DMS53 treated with DMSO at 0.1 percent for 48 hours (cell line): ENCODE results near the gene FARS2.

Source experiments
- DNase-seq: peaks from one replicate; lab custom pipeline; 2025; ENCODE audit not compliant: unreplicated experiment; lab: John Stamatoyannopoulos, UW

The FARS2 gene

GRCh38 chr6:5565971-5566370 lies 304.7 kb downstream of the FARS2 start:
- DNase-seq: no peak

GRCh38 chr6:5566718-5567117 lies 305.4 kb downstream of the FARS2 start:
- DNase-seq: no peak

- DNase-seq: no peak
Observed at GRCh38 chr6:5567352-5567751, 306.0 kb downstream of the FARS2 start.

- DNase-seq: no peak
Observed at GRCh38 chr6:5567890-5568289, 306.6 kb downstream of the FARS2 start.

- no peak for DNase-seq
Observed at GRCh38 chr6:5569491-5569890, 308.2 kb downstream of the FARS2 start.

GRCh38 chr6:5570641-5571040 lies 309.3 kb downstream of the FARS2 start:
- no peak for DNase-seq

GRCh38 chr6:5580736-5581581 lies 319.6 kb downstream of the FARS2 start:
- DNase-seq: no peak

GRCh38 chr6:5582762-5583161 lies 321.4 kb downstream of the FARS2 start:
- no peak for DNase-seq

- no peak for DNase-seq
Observed at GRCh38 chr6:5583528-5583927, 322.2 kb downstream of the FARS2 start.

- DNase-seq: no peak
Observed at GRCh38 chr6:5584078-5584482, 322.8 kb downstream of the FARS2 start.

GRCh38 chr6:5587648-5588047 lies 326.3 kb downstream of the FARS2 start:
- DNase-seq: no peak

GRCh38 chr6:5589422-5590141 lies 328.3 kb downstream of the FARS2 start:
- DNase-seq: no peak

GRCh38 chr6:5590187-5590586 lies 328.9 kb downstream of the FARS2 start:
- DNase-seq: no peak

GRCh38 chr6:5592886-5593519 lies 331.7 kb downstream of the FARS2 start:
- no peak for DNase-seq

- no peak for DNase-seq
Observed at GRCh38 chr6:5595184-5595583, 333.9 kb downstream of the FARS2 start.

- no peak for DNase-seq
Observed at GRCh38 chr6:5597413-5597812, 336.1 kb downstream of the FARS2 start.

GRCh38 chr6:5598123-5598522 lies 336.8 kb downstream of the FARS2 start:
- no peak for DNase-seq

- no peak for DNase-seq
Observed at GRCh38 chr6:5599127-5599526, 337.8 kb downstream of the FARS2 start.

GRCh38 chr6:5605937-5606336 lies 344.6 kb downstream of the FARS2 start:
- no peak for DNase-seq

GRCh38 chr6:5606546-5606945 lies 345.2 kb downstream of the FARS2 start:
- DNase-seq: no peak

GRCh38 chr6:5610640-5611039 lies 349.3 kb downstream of the FARS2 start:
- DNase-seq: no peak

GRCh38 chr6:5617179-5617578 lies 355.9 kb downstream of the FARS2 start:
- no peak for DNase-seq
